ENCODE results near the gene TSPEAR.

DNA sequence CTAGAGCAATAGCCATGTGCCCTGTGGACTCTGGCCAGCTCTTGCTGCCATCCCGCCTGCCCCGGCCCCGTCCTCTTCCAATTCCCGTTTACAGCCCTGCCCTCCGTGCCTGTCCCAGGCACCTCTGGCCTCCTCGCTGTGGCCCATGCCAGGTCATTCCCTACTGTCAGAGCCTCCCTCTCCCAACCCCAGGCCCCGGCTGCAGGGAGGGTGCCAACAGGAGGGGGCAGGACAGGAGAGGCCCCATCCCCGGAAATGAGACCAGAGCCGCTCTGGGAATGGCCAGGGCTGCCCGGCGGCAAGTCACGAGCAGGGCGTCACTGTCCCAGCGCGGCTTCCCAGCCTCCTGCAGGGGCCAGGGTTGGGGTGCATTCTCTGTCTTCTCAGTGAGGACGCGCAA, 23.5 kb upstream of the TSPEAR start:
- TF ChIP-seq EP300 (IDR thresholded peaks at IDR 0.05) = no peak
- TF ChIP-seq, protein P1, sequence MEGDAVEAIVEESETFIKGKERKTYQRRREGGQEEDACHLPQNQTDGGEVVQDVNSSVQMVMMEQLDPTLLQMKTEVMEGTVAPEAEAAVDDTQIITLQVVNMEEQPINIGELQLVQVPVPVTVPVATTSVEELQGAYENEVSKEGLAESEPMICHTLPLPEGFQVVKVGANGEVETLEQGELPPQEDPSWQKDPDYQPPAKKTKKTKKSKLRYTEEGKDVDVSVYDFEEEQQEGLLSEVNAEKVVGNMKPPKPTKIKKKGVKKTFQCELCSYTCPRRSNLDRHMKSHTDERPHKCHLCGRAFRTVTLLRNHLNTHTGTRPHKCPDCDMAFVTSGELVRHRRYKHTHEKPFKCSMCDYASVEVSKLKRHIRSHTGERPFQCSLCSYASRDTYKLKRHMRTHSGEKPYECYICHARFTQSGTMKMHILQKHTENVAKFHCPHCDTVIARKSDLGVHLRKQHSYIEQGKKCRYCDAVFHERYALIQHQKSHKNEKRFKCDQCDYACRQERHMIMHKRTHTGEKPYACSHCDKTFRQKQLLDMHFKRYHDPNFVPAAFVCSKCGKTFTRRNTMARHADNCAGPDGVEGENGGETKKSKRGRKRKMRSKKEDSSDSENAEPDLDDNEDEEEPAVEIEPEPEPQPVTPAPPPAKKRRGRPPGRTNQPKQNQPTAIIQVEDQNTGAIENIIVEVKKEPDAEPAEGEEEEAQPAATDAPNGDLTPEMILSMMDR (IDR thresholded peaks at IDR 0.05) = no peak
